ENCODE results near the gene SLFNL1.

Gene SLFNL1

DNA sequence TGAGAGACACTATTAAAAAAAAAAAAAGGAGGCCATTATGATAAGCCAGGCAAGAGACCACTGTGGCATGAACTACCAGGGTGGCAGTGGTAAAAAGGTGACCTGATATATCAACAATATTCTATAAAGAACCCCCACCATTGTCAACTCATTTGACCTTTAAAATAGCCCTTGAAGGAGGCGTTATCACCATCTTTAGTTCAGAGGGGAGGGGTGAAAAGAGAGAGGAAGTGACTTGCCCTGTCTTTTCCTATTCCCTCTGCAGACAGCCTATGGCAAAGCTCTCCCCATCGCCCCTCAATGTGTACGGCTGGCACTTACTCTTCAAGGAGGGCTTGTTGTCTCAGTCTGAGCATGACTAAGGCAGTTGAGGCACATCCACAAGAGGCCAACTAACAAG, 11.7 kb upstream of the SLFNL1 start:
- TF ChIP-seq L3MBTL2 (conservative IDR thresholded peaks at IDR 0.05) (no peak), SUZ12 (IDR thresholded peaks at IDR 0.05) (no peak), ZNF384 (IDR thresholded peaks at IDR 0.05) (no peak), FOXM1 (IDR thresholded peaks at IDR 0.05; ENCODE audit: borderline replicate concordance) (no peak), HDGF (IDR thresholded peaks at IDR 0.05; ENCODE audit: borderline replicate concordance) (no peak), NFRKB (IDR thresholded peaks at IDR 0.05) (no peak), FOXK2 (IDR thresholded peaks at IDR 0.05) (no peak), SP1 (IDR thresholded peaks at IDR 0.05) (no peak), LEF1 (IDR thresholded peaks at IDR 0.05; ENCODE audit: borderline replicate concordance) (no peak), FOXA1 (IDR thresholded peaks at IDR 0.05) (no peak), ELF4 (IDR thresholded peaks at IDR 0.05) (no peak)
- TF ChIP-seq, protein P1, sequence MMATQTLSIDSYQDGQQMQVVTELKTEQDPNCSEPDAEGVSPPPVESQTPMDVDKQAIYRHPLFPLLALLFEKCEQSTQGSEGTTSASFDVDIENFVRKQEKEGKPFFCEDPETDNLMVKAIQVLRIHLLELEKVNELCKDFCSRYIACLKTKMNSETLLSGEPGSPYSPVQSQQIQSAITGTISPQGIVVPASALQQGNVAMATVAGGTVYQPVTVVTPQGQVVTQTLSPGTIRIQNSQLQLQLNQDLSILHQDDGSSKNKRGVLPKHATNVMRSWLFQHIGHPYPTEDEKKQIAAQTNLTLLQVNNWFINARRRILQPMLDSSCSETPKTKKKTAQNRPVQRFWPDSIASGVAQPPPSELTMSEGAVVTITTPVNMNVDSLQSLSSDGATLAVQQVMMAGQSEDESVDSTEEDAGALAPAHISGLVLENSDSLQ (IDR thresholded peaks at IDR 0.05) = no peak
- CTCF ChIA-PET = no interaction called here
- POLR2A ChIA-PET = no interaction called here
- DNase-seq (ENCODE audit: extremely low spot score) = no peak

DNA sequence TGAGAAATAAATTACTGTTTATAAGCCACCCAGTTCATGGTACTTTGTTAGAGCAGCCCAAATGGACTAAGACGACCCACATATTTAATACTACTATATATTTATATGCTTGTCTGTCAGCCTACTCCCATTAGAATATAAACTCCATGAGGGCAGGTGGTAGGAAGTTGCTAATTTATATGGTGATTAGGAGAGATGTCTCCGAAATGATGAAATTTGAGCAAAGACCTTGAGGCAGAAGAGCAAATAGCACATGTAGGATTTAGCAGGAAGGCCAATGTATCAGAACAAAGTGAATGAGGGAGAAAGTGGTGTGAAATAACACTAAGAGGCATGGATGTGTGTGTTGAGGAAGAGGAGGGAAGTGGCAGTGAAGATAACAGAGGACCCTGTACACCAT, 10.6 kb upstream of the SLFNL1 start:
- CTCF ChIA-PET = no interaction called here
- no peak for TF ChIP-seq SUZ12 (IDR thresholded peaks at IDR 0.05)
- TF ChIP-seq L3MBTL2 (conservative IDR thresholded peaks at IDR 0.05) = no peak
- no peak for TF ChIP-seq SP1 (IDR thresholded peaks at IDR 0.05)
- no peak for TF ChIP-seq HDGF (IDR thresholded peaks at IDR 0.05; ENCODE audit: borderline replicate concordance)
- no peak for TF ChIP-seq FOXK2 (IDR thresholded peaks at IDR 0.05)
- no peak for TF ChIP-seq ZNF384 (IDR thresholded peaks at IDR 0.05)
- TF ChIP-seq FOXA1 (IDR thresholded peaks at IDR 0.05) = no peak
- no peak for TF ChIP-seq ELF4 (IDR thresholded peaks at IDR 0.05)
- no peak for TF ChIP-seq BHLHE40 (IDR thresholded peaks at IDR 0.05; ENCODE audit: borderline replicate concordance)
- no peak for TF ChIP-seq FOXM1 (IDR thresholded peaks at IDR 0.05; ENCODE audit: borderline replicate concordance)
- TF ChIP-seq NFRKB (IDR thresholded peaks at IDR 0.05) = no peak
- no peak for TF ChIP-seq LEF1 (IDR thresholded peaks at IDR 0.05; ENCODE audit: borderline replicate concordance)
- TF ChIP-seq, protein P1 (IDR thresholded peaks at IDR 0.05) = no peak
- DNase-seq (ENCODE audit: extremely low spot score) = no peak
- POLR2A ChIA-PET = no interaction called here

DNA sequence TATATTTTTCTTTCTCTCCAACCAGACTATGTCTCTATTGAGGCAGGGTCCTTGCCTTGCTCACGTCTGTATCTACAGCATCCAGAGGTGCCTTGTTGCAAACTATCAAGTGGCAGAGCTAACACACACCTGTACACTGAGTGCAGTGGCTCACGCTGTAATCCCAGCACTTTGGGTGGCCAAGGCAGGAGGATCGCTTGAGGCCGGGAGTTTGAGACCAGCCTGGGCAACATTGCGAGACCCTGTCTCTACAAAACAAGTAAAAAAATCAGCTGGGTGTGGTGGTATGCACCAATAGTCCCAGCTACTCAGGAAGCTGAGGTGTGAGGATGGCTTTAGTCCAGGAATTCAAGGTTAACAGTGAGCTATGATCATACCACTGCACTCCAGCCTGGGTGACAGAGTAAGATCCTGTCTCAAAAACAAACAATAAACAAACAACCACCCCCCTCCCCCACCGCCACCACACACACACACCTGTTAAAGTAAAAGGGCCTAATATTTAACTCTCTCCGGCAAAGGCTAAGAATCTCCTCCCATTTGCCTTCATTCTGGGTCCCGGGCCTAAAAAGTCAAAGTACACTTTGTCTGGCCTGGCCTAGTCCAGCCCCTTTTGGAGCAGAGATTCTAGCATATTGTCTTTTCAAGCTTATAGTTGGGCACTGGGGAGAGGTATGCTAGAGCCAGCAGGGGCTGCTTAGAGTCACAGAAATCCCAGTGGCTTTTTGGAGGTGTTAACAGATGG, 9.5 kb upstream of the SLFNL1 start:
- TF ChIP-seq SUZ12 (IDR thresholded peaks at IDR 0.05) (no peak), HDGF (IDR thresholded peaks at IDR 0.05; ENCODE audit: borderline replicate concordance) (no peak), ZNF384 (IDR thresholded peaks at IDR 0.05) (no peak), TARDBP (IDR thresholded peaks at IDR 0.05) (no peak), ELF4 (IDR thresholded peaks at IDR 0.05) (no peak), FOXA1 (IDR thresholded peaks at IDR 0.05) (no peak), FOXM1 (IDR thresholded peaks at IDR 0.05; ENCODE audit: borderline replicate concordance) (no peak), ARNT (IDR thresholded peaks at IDR 0.05) (no peak), L3MBTL2 (conservative IDR thresholded peaks at IDR 0.05) (no peak), SP1 (IDR thresholded peaks at IDR 0.05) (no peak), FOXK2 (IDR thresholded peaks at IDR 0.05) (no peak), BHLHE40 (IDR thresholded peaks at IDR 0.05; ENCODE audit: borderline replicate concordance) (no peak), LEF1 (IDR thresholded peaks at IDR 0.05; ENCODE audit: borderline replicate concordance) (no peak), NFRKB (IDR thresholded peaks at IDR 0.05) (no peak), CTBP1 (IDR thresholded peaks at IDR 0.05; ENCODE audit: borderline replicate concordance) (no peak)
- TF ChIP-seq, protein P1 (IDR thresholded peaks at IDR 0.05) = no peak
- no peak for DNase-seq (ENCODE audit: extremely low spot score)
- ChIA-PET POLR2A (no interaction called here), CTCF (no interaction called here)

DNA sequence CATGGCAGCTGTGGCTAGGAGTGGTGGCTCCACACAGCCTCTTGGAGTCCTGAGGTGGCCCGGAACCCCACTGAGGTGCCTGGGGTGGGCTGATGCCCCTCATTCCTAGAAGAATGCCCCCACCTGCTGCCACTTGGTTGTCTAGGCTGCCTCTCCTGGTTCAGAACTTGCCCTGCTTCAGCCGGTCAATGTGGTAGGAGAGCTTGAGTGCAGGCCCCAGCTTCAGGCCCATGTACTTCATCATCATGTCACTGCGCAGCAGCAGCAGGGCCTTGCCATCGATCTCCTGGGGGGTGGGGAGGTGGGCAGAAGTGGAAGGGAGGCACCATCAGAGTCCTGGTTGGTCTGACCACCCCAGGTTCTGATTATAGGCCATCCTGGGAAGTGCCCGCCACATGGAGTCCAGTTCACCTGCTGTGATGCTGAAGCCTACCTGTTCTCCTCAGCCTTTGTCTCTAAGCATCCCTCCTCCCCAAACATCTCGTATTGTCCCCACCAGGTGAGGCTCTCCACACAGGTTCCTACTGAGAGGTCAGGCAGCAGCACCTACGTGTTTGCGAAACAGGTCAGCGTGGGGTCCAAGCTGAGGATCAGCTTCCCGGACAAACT, 6.6 kb upstream of the SLFNL1 start:
- ChIA-PET CTCF (no interaction called here), POLR2A (no interaction called here)
- DNase-seq (ENCODE audit: extremely low spot score) = no peak
- TF ChIP-seq CTBP1 (IDR thresholded peaks at IDR 0.05; ENCODE audit: borderline replicate concordance) (no peak), ZNF384 (IDR thresholded peaks at IDR 0.05) (no peak), TARDBP (IDR thresholded peaks at IDR 0.05) (no peak), FOXM1 (IDR thresholded peaks at IDR 0.05; ENCODE audit: borderline replicate concordance) (no peak), ARNT (IDR thresholded peaks at IDR 0.05) (no peak), SUZ12 (IDR thresholded peaks at IDR 0.05) (no peak), LEF1 (IDR thresholded peaks at IDR 0.05; ENCODE audit: borderline replicate concordance) (no peak), HDGF (IDR thresholded peaks at IDR 0.05; ENCODE audit: borderline replicate concordance) (no peak), L3MBTL2 (conservative IDR thresholded peaks at IDR 0.05) (no peak), BHLHE40 (IDR thresholded peaks at IDR 0.05; ENCODE audit: borderline replicate concordance) (no peak), FOXK2 (IDR thresholded peaks at IDR 0.05) (no peak), FOXA1 (IDR thresholded peaks at IDR 0.05) (no peak)
- TF ChIP-seq, protein P1 (IDR thresholded peaks at IDR 0.05) = no peak

Measured in HEK293T (cell line).